ENCODE data around the gene LAMA3.

DNA sequence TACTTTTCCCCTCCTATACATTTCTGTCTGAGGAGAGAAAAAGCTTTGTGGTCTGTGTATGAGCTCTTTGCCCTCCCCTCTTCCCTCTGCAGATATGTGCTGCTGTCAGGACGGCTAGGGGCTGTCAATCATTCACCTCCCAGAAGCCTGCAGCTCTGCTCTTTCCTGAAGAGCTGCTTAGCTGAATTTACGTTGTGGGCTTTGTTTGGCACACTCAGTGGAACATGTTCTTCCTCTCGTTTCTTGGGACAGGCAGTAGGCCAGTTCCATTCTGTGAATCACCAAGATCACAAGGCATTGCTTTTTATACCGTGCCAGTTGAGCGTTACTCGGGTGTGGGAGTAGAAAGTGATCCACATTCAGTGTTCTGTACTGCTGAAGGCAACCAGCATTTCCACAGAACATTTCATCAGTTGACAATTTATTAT lies 136.7 kb downstream of the LAMA3 start:
- TF ChIP-seq, protein P1, sequence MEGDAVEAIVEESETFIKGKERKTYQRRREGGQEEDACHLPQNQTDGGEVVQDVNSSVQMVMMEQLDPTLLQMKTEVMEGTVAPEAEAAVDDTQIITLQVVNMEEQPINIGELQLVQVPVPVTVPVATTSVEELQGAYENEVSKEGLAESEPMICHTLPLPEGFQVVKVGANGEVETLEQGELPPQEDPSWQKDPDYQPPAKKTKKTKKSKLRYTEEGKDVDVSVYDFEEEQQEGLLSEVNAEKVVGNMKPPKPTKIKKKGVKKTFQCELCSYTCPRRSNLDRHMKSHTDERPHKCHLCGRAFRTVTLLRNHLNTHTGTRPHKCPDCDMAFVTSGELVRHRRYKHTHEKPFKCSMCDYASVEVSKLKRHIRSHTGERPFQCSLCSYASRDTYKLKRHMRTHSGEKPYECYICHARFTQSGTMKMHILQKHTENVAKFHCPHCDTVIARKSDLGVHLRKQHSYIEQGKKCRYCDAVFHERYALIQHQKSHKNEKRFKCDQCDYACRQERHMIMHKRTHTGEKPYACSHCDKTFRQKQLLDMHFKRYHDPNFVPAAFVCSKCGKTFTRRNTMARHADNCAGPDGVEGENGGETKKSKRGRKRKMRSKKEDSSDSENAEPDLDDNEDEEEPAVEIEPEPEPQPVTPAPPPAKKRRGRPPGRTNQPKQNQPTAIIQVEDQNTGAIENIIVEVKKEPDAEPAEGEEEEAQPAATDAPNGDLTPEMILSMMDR (conservative IDR thresholded peaks at IDR 0.05), result no peak
- TF ChIP-seq ZFX (IDR thresholded peaks at IDR 0.05), result no peak

Measured in C4-2B (cell line).